ENCODE data around the gene MCM7. TPM values are rescaled to one million over a fixed set of nuclear protein-coding genes. Genes with fewer than 3 reads are reported as not detected.

MCM7 gene
- total and polyA plus RNA-seq, 2 of the 4 experiments (the other 2 are of a cell fraction) = 104 to 137 TPM

DNA sequence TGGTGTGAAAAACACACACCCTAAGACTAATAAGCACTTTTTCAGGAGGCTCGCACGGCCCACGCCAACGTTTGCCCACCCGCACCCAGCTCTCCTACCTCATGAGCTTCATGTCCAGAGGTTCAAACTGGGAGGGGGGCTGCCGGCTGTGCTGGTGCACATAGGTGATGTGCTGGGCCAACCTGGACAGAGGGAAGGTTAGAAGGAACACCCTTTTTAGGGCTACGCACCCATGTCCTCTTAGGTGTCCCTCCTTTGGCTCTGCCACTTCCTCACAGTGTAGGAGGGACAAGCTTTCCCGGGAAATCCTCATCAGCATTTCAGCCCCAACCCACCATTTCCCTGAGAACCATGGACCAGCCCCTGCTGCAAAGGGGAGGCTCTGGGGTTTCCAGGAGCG is 5.9 kb downstream of the MCM7 start:
- H2AK5ac ChIP-seq (ENCODE audit: low read depth, low read length) = no peak overlapping the region
- no peaks in the 10 kb centered on the region for H3K27me3 ChIP-seq (ENCODE audit: control insufficient read depth, insufficient read depth, low read length)
- no peak overlapping the region for H3K4me3 ChIP-seq (ENCODE audit: insufficient read depth, low read depth, low read length)
- ChIA-PET POLR2A (ENCODE audit: unreplicated experiment) (no interaction called here), CTCF (no interaction called here)
- no peak overlapping the region for H2AK9ac ChIP-seq (replicated peaks; ENCODE audit: low read depth, low read length, poor library complexity)
- dilution Hi-C loops (cut with HindIII; ENCODE audit: low sequenced_read_pairs, unreplicated experiment) = no loop called here
- DNase-seq (no peak), ATAC-seq (ENCODE audit: low read depth) (no peak)
- no peak overlapping the region for H2BK120ac ChIP-seq (ENCODE audit: low read depth, low read length)
- no peak overlapping the region for H3K56ac ChIP-seq (ENCODE audit: extremely low read depth, insufficient read depth, low read length)
- no peak overlapping the region for H4K5ac ChIP-seq (ENCODE audit: low read depth, low read length)
- H4K91ac ChIP-seq (ENCODE audit: insufficient read depth, low read depth, low read length) = no peak overlapping the region
- no peak overlapping the region for H3K4ac ChIP-seq (ENCODE audit: low read depth, low read length)
- WGBS, 2 experiments (ENCODE audit: extremely low coverage in 2 of 2, insufficient read length in 1 of 2) = 80% methylated on average over 1 of the region's 9 CpGs; no CpG with 5 or more reads in 1 of the 2 experiments
- no peak overlapping the region for H2BK20ac ChIP-seq (ENCODE audit: low read depth, low read length)
- H4K8ac ChIP-seq (ENCODE audit: low read depth in 2 of 2, low read length in 2 of 2) = no peak overlapping the region
- intact Hi-C loops (cut with micrococcal nuclease) = no loop called here
- peaks cover 15% of the 10 kb centered on the region for H4K20me1 ChIP-seq (ENCODE audit: insufficient read depth, low read length)
- H3K9me3 ChIP-seq (ENCODE audit: control insufficient read depth, insufficient read depth, low read length) = no peaks in the 10 kb centered on the region
- peaks cover 8% of the 10 kb centered on the region for H3K4me1 ChIP-seq (ENCODE audit: control insufficient read depth, insufficient read depth, low read length)
- H2BK15ac ChIP-seq (ENCODE audit: low read depth, low read length) = no peak overlapping the region
- peaks cover 8% of the 10 kb centered on the region for H3K9me1 ChIP-seq (ENCODE audit: insufficient read depth, low read length)
- no peak overlapping the region for H3K14ac ChIP-seq (replicated peaks; ENCODE audit: low read depth, low read length)
- H3K23ac ChIP-seq (ENCODE audit: low read depth, low read length) = no peak overlapping the region
- no peak overlapping the region for H3K9ac ChIP-seq (ENCODE audit: low read depth, low read length)
- no peak overlapping the region for H3K4me2 ChIP-seq (ENCODE audit: low read depth, low read length)
- H3K27ac ChIP-seq (ENCODE audit: insufficient read depth, low read length) = no peak overlapping the region
- no peak overlapping the region for H3K18ac ChIP-seq (ENCODE audit: low read depth, low read length)
- no TSS peak for BruUV-seq (replicated peaks)
- H2BK5ac ChIP-seq (ENCODE audit: low read depth, low read length, poor library complexity, severe bottlenecking) = no peak overlapping the region
- H3K36me3 ChIP-seq (ENCODE audit: control insufficient read depth, insufficient read depth, low read length) = peaks cover 83% of the 10 kb centered on the region
- peaks cover 49 to 85% of the 10 kb centered on the region in 2 experiments for H3K79me1 ChIP-seq (ENCODE audit: low read depth in 1 of 2, low read length in 2 of 2)
- no peak overlapping the region for H2AFZ ChIP-seq (replicated peaks; ENCODE audit: low read length, poor library complexity)
- TF ChIP-seq MAFK (IDR thresholded peaks at IDR 0.05; ENCODE audit: low read depth, low read length) = no peak
- in situ Hi-C loops (cut with MboI; ENCODE audit: low sequenced_read_pairs) = no loop called here
